Measurements from ENCODE around the gene WNT9A.
"Not testable (repeated sequence)": the region's sequence is repeated elsewhere in the genome, so short reads cannot be mapped to it uniquely, and the experiment has no call there.

The WNT9A gene

GRCh38 chr1:227889863-227890405 lies 57.8 kb downstream of the WNT9A start:
- no peak overlapping the region for H3K27ac ChIP-seq
- DNase-seq (ENCODE audit: low read depth, low spot score), result no peak

- no peak for DNase-seq (ENCODE audit: low read depth, low spot score)
- H3K27ac ChIP-seq, result no peak overlapping the region
Measured at GRCh38 chr1:227889047-227889862, 58.5 kb downstream of the WNT9A start.

- no peak for DNase-seq (ENCODE audit: low read depth, low spot score)
- H3K27ac ChIP-seq, result no peak overlapping the region
Measured at GRCh38 chr1:227888404-227889046, 59.2 kb downstream of the WNT9A start.

- no peak for DNase-seq (ENCODE audit: low read depth, low spot score)
- H3K27ac ChIP-seq, result no peak overlapping the region
Measured at GRCh38 chr1:227887697-227888403, 59.9 kb downstream of the WNT9A start.

- H3K27ac ChIP-seq, result no peak overlapping the region
- no peak for DNase-seq (ENCODE audit: low read depth, low spot score)
Measured at GRCh38 chr1:227886993-227887696, 60.6 kb downstream of the WNT9A start.

- no peak for DNase-seq (ENCODE audit: low read depth, low spot score)
- H3K27ac ChIP-seq, result no peak overlapping the region
Measured at GRCh38 chr1:227886503-227886961, 61.2 kb downstream of the WNT9A start.

- peak overlapping the region; percentile 26 for H3K27ac ChIP-seq
- DNase-seq (ENCODE audit: low read depth, low spot score), result peak; percentile 50
Measured at GRCh38 chr1:227885648-227886502, 61.9 kb downstream of the WNT9A start.

DNA sequence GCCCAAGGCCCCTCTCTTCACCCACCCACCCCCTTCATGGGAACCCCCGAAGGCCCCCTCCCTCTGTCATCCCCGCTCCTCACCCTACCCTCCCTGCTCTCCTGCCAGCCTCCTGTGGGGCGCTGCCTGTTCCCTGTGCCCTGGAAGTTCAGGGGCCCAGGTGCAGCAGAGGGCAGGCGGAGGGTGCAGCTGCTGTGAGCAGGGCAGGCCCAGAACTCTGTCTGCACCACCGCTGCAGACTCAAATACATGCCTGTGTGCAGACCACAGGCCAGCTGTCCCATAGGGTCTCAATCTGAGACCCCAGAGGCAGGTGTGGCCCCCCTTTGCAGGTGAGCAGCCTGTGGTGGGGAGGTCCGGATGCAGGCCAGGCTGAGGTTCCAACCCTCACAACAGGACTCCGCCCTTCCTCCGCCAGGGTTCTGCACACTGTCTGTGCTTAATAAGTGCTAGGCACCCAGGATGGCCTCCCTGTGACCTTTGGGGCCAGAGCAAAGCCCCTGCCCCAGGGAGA lies 62.5 kb downstream of the WNT9A start:
- peak overlapping the region; percentile 26 for H3K27ac ChIP-seq
- DNase-seq (ENCODE audit: low read depth, low spot score), result no peak

- DNase-seq (ENCODE audit: low read depth, low spot score), result no peak
- no peak overlapping the region for H3K27ac ChIP-seq
Measured at GRCh38 chr1:227884370-227885134, 63.2 kb downstream of the WNT9A start.

DNA sequence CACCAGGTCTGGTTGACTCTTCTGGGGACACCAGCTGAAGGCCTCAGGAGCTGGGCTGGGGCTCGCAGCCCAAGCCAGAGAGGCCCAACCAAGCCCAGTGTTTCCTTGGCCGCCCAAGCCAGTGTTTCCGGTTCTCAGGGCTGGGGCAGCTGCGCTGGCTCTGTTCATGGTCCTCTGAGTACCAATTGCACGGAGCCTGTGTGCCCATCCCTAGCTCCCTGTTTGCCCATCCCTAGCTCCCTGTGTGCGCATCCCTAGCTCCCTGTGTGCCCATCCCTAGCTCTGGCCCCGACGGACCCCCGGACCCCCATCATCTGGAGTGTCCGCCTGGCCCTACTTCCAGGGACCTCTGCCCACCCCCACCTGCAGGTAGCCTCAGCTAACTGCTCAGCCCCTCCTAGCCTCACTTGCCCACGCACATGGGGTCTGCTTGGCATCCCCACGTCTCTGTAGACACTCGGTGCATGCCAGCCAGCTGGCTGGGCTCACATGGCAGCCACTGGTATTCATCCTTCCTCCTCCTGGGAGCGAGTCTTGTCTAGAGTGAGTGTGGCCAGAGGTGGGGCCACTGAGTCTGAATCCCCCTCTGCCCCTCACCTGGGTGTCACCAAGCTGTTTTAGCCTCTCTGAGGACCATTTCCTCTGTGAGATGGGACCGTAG lies 64.0 kb downstream of the WNT9A start:
- no peak for DNase-seq (ENCODE audit: low read depth, low spot score)
- no peak overlapping the region for H3K27ac ChIP-seq

DNA sequence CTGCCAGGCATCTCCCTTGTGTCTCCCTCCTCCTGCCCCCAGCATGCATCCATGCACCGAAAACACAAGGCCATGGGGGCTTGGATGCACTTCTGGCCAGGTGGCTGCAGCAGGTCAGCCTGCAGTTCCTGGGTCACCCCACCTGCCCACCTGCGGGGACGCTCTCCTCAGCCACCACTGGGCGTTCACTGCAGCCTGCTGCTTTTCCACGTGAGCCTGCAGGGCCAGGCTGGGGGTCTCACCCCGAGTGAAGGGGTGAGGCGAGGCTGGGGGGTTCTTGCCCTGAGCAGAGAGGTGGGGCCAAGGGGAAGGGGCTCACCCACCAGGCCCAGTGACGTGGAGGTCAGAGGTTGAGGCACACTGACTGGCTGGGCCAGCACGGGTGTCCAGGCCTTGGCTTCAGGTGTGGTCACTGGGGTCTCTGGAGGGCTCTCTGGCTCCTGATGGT lies 64.6 kb downstream of the WNT9A start:
- DNase-seq (ENCODE audit: low read depth, low spot score), result no peak
- no peak overlapping the region for H3K27ac ChIP-seq

DNA sequence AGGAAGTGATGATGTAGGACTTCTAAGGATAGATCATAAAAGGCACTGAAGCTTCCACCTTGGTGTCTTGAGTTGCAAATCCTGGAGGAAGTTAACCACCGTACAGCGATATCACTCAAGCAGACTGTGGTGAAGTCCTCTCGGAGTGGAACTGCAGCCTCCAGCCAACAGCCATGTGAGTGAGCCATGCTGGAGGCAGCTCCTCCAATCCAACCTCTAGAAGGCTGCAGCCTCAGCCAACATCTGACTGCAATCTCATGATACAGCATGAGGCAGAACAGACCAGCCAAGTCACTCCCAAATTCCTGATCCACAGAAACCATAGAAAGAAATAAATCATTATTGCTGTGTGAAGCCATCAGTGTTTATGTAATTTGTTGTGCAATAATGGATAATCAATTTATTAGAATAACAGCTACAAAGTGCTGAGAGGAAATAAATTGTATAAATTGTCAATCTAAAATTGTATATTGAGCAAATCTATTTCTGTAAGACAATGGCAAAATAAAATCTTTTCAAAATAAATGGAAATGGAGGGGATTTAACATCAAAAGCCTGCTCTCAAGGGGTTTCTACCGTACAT lies 67.3 kb downstream of the WNT9A start:
- H3K27ac ChIP-seq, result no peak overlapping the region
- no peak for DNase-seq (ENCODE audit: low read depth, low spot score)

DNA sequence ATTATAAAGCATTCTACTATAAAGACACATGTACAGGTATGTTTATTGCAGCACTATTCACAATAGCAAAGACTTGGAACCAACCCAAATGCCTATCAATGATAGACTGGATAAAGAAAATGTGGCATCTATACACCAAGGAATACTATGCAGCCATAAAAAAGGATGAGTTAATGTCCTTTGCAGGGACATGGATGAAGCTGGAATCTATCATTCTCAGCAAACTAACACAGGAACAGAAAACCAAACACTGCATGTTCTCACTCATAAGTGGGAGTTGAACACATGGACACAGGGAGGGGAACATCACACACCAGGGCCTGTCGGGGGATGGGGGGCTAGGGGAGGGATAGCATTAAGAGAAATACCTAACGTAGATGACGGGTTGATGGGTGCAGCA lies 69.9 kb downstream of the WNT9A start:
- DNase-seq (ENCODE audit: low read depth, low spot score), result not testable (repeated sequence)

GRCh38 chr1:227871892-227872291 lies 75.8 kb downstream of the WNT9A start:
- not testable (repeated sequence) for H3K27ac ChIP-seq; DNase-seq (ENCODE audit: low read depth, low spot score)

More for the DNA sequence above, 69.9 kb downstream of the WNT9A start:
- not testable (repeated sequence) for H3K27ac ChIP-seq

DNA sequence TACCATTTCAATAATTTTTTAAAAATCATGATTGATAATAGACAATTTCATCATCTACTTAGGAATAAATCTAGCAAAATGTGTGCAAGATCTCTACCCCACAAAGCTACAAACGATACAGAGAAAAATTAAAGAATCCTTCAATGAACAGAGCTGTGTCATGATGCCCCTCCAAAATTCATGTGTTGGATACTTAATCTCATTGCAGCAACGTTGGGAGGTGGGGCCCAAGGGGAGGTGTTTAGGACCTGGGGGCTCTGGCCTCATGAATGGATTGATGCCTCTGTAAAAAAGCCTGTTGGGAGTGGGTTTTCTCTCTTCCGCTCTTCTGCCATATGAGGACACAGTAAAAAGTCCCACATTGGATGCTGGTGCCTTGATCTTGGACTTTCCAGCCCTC lies 77.4 kb downstream of the WNT9A start:
- no peak for DNase-seq (ENCODE audit: low read depth, low spot score)
- H3K27ac ChIP-seq, result no peak overlapping the region

GRCh38 chr1:227869851-227870305 lies 77.9 kb downstream of the WNT9A start:
- no peak overlapping the region for H3K27ac ChIP-seq
- no peak for DNase-seq (ENCODE audit: low read depth, low spot score)

DNA sequence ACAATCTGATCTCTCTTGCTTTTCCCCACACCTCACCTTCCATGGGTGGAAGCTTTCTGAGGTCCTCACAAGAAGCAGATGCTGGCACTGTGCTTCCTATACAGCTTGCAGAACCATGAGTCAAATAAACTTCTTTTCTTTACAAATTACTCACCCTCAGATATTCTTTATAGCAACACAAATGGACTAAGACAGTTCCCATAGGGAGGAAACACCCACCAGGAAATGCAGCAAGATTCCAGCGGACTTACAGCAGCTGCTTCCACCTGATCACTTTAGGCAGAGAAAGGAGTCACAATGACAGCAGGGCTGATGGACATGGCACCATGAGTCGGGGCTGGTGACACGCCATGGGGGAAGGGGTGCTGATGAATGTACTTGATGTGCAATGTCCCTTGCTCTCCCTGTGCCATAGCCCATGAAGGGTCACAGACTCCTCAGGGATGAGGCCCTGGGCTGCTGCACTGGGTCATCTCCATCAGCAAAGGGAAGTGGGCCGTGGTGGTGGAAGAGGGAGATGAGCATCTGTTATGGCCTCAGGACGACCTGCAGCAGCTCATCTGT lies 78.4 kb downstream of the WNT9A start:
- no peak overlapping the region for H3K27ac ChIP-seq
- DNase-seq (ENCODE audit: low read depth, low spot score), result no peak

Measured in epithelial cell of prostate (primary cell).